Central memory CD4-positive, alpha-beta T cell (primary cell): ENCODE results near the gene ZNF638.

Source experiments
- DNase-seq: peaks from one replicate; pipeline ENCODE4 v3.0.0; 2022

ZNF638 gene

DNA sequence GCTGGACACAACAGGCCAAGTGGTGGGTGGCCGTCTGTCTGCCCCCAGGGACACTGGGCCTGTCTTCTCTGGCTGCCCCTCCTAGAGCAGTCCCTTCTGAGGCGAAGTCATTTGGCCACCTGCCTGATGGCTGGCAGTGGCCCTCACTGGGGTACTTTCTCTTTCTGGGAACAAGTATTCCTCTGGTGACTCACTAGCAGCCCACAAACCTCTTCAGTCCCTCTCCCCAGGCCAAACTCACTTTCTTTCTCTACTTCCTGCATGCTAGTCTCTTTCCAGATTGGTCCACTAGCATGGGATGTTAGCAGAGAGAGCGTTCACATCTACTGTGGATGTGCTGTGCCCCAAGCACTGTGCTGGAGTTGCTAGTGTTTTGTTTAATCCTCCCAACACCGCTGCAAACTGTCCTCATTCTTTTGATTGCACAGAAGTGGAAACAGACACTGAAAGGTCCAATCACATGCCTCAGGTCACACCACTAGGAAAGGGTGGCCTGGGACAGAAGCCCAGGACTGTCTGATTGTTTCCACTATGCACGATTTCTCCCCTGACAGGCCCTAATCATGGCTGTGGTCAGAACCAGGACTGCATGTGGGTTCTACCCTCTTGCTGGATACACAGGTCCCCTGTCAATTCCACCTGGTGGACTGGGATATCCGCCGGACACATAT, 127.0 kb downstream of the ZNF638 start:
- DNase-seq, result no peak

DNA sequence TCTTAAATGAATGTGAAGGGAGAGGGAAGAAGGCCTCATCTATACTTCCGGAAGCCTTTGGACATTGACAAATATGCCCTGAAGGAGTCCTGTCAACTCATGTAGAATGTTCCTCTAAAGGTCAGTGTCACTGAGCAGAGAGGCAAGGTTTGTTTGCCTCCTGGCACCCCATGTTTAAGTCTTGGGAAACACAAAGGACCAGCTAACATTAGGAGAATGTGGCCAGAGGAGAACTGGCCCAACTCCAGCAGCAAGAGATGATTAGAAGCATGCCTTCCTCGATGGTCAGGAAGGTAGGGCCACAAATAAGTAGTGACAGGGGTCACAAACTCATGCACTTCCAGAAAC, 127.5 kb downstream of the ZNF638 start:
- no peak for DNase-seq

DNA sequence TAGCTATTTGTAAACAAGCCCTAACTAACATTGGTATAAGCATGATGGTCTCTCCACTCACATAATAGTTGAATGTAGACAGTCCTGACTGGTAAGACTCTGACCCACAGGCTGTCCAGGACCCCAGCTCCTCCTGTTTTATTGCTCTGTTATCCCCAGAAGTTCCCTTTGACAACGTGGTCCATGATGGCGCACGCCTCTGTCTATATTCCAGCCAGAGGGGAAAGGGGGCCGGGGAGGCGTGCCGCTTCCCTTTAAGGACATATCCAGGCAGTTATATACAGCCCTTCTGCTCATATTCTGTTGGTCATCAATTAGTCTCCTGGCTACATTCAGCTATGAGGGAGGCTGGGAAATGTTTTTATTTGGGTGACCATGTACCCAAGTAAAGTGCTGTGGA, 128.5 kb downstream of the ZNF638 start:
- no peak for DNase-seq

DNA sequence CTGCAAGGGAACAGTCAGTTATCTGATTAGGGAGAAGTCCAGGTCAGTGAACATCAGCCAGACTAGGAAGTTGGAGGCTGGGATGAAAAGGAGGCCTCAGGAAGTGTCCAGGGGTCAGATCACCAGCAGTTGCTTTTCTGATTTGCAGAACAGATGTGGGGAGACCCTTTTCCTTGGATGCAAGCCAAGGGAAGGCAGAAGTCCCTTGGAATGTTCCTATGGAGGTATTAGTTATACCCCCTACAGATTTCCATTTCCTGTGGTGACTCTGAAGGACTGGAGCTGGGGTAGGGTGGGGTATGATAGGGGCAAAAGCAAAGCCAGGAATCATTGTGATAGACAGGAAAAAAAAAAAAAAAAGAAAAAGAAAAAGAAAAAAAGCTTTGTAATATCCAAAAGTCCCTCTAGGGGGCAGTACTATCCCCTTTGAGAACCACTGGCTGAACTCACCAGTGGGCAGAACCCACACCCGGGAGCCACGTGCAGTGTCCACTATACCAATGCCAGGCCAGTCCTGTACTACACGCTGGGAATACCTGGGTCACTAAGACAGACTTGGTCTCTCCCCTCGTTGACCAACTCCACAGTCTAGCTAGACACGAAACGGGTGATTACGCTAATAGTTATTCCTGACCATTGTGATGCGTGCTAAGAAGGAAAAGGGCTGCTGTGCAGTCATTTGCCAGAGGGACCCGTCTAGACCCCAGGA, 129.2 kb downstream of the ZNF638 start:
- no peak for DNase-seq

DNA sequence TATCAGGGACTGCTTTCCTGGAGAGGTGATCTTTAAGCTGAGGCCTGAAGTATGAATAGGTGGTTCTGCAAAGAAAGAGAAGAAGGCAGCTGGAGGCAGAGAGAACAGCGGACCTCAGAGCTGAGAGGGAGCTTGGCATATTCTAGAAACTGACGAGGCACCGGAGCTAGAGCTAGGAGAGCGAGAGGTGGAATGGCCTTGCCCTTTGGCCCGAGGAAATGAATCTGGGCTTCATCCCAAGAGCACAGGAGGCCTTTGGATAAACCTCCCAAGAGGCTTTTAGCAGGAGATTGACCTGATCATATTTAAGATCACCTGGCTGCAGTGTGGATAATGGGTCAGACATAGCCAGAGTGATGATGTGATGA, 129.7 kb downstream of the ZNF638 start:
- no peak for DNase-seq

DNA sequence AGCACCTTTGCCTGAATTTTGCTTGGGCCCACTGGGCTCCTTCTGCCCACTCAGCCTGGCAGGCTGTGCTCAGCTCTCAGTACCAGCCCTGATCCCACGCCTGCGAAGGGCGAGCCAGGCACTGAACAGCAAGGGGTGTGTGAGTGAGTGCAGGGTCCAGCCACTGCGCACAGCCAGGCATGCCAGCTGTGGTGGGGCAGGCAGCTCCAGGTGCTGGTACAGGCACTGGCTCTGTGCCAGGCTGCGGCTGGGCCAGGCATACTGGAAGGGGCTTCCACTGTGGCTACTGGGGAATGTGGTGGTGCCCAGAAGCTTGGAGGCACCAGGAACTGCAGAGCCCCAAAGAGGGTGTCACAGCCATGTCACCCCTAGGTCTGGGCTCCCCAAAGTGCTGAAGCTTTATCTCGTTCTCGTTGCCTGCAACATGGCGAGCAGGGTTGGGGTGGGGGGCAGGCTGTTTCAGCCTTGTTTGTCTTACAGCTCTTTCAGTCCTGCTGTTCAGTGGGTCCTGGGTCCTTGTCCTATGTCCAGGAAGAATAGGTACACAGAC, 130.5 kb downstream of the ZNF638 start:
- no peak for DNase-seq

DNA sequence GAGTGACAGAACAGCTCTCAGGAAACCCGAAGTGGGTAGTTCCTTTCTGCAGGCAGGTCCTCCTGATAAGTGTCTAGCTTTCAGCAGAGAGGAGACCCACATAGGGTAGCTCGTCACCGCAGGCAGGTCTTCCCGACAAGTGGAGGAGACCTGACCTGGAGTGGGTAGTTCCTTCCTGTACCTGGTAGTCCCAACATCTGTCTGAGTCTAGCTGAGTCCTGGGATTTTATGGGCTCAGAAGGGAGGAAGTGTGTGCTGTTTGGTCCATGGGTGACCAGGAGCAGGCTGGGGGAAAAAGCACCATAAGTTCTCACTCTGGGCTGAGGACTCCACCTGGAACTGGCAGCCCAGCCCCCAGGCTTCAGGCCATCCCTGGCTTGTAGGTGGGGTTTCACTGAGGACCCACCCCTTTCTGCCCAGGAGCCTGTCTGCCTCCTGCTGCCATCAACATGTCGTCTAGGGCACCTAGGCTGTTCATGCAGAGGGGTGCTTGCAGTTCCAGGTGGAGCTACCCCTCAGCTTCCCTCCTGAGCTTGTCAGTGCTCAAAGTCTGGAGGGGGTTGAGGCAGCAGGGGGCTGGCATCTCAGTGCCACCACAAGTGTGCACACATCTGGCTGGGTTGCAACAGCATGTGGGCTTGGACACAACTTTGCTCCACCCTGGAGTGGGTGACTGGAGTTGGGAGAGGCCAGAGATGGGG, 131.2 kb downstream of the ZNF638 start:
- no peak for DNase-seq

DNA sequence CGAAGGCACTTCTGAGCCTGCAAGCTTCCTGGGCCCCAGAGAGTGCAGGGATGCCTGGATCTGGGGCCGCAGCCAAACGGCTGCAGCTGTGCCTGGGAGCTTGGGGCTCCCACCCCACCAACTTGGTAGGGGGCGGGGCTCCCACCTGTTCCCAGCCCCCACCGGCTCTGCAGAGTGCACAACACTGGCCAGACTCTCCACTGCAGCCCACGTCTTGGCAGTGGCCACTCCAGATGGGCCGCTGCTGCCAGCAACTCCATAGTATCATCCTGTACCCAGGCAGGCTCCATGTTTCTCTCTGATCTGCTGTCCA, 131.7 kb downstream of the ZNF638 start:
- no peak for DNase-seq

DNA sequence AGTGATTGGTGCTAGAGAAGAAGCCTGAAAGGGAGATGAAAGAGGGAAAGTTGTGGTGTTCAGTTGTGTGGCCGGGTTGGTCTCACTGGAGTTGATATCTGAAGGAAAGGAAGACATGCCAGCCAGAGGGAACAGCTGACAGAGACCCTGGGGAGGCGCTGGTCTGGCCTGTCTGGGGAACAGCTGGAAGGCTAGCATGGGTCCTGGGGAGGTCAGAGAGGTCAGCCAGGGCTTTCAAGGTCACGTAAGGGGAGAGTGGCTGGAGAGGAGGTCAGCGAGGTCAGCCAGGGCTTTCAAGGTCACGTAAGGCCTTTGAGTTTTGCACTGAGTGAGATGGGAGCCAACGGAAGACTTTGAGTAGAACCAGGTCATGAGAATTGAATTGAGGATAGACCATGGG, 132.8 kb downstream of the ZNF638 start:
- DNase-seq, result no peak

DNA sequence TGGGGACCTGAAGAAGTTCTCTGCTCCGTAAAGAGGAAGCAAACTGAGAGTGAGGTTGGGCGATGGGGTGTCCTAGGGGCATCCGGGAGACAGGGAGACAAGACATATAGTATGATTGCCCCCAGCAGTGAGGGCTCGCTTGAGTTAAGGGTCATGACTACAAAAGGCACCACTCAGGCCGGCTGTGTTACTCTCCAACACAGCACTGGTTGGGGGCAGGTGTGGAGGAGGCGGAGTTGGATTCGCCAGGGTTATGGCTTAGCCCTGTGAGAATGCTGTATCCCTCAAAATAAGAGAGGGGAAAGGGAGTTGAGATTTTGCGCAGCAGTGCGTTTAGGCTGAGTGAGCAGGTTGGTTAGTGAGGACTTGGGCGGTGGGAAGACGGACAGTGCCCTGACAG, 133.8 kb downstream of the ZNF638 start:
- no peak for DNase-seq

DNA sequence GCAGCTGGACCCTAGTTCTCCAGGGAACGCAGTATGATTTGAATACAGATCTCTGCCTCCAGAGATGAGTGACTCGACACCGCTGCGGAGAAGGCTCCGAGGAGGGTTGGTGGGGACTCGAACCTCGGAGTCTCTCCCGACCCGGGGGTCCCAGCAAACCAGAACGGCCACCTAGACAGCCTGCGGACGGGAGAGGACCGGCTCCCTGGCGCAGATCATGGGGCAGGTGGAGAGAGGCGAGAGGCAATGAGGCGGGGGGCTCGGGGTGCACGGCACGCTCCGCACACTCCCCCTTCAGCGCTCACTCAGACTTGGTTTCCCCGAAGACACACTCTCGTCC, 134.3 kb downstream of the ZNF638 start:
- no peak for DNase-seq

DNA sequence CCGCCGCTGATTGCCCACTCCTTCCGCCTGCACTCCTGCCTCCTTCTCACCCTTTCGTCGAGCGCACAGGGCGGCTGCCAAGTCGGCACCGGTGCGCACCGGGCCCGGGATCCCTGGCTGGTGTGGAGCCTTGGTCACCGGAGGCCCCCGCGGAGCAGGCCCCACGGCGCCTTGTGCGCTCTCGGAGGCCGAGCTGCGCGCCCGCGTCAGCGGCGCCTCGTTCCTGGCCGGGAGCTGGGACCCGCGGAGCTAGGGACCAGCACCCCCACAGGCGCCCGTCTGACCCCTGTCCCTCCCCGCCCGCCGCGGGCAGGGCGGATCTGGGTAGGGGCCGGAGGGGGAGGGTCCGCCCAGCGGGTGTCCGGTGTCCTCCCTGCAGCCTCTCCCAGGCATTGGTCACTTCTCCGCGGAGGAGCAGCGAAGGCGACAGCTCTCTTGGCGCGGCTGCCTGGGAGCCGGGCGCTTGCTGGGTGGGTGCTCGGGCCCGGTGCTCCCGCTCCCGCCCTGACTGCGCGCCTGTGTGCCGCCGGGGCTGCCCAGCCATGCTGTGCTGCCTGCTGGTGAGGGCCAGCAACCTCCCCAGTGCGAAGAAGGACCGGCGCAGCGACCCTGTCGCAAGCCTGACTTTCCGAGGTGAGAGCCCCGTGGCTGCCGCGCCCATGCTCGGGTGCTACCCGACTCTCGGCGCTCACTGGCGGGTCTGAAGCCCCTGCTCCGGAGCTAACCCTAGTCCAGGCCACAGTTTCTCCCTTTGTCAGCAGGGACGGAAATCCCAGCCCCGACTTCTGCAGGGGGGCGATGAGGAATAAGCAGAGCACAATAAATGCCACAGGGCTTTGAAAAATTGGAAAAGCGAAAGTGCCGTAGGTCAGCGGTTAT, 135.0 kb downstream of the ZNF638 start:
- no peak for DNase-seq

DNA sequence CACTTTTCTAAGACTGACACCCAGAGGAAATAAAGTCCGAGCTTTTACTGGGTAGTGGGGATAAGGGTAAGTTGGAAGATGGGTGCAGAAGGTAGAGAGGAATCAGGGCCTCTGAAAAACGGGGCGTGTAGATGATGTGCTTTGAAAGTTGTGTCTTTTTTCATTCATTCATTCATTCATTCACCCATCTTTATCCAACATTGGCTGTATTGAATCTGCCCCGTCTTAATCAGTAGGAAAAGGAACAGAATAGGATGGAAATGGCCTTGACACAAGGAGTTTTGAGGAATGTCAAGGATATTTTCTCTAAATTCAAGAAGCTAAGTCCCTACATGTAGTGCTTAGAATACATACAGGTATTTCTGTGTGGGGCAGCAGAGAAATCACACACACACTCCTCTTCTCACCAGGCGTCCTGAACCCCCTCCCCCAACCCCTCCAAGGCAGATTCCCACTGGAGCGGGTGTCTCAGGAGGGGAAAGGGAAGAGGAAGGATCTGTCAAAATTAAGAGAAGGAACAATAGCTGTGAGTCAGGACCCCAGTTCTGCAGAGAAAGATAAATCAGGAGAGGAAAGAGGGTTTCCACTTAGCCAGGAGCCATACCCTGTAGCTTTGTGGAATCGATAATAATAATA, 135.7 kb downstream of the ZNF638 start:
- no peak for DNase-seq

DNA sequence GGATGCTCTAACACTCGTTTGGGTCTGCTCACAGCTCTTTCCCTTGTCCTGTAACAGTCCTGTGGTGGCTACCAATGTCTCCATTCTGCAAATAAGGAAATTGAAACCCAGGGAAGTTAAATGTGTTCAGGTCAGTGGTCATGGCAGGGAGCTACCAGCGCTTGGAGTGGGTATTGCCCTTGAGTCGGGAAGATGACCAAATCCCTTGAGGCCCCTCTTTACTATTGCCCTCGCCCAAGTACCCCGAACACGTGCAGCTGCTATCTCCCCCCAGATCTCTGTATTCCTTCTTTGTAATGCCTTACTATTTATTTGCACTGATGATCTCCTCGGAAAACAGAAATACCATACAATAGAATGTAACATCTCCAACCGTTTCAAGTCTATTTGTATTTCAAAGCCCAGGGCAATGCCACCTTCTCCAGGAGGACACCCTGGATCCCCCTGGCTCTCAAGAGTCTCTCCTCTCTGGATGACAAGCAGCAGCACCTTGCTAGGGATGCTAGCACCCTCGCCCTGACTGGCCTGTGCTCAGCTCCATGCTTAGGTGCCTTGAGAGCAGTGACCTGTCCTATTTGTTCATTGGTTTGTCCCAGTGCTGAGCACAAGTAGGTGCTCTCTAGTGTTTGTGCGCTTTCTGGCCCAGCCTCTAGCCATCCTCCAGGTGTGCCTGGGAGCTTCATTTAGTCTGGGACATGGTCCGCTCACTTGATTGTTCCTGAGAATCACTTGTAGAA, 136.9 kb downstream of the ZNF638 start:
- no peak for DNase-seq

DNA sequence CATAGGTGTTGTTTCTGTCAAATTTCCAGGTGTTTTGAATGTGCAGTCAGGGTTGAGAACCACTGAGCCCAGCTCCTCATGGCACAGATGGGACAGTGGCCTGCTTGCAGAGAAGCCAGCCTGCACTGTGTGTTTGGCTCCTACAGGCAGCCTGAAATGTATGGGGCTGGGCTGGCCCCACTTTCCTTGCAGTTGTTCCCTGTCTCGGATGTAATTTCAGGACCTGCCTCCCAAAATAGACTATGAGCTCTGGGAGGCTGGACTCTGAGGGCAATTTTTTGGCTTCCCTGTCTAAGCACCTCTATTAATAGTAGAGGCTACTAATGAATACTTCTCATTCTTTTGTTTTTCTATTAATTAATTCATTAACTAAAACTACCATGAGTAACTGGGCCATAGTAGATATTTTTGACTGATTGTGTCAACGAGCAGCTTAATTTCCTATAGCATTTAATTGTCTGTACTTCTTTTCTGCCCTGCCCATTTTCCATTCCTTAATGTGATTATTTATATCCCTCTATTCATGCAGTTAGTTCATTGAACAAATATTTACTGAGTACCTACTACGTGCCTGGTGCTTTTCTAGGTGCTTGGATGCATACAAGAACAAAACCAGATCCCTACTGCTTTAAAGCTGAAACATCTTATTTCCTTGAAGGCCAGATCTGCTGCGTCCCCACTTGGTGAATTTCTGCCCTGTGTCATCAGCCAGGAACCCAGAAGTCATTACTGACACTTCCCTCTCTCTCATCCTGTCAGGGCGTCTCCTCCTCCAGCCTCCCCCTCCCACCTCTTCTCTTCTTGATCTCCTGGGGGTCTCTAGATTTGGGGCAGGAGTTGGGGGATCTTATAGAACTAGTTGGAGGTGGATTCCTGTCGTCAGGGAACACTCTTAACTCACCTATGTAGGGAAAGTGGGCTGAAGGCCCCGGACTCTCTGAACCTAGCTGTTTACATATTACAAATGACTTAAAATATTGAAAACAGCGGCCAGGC, 138.1 kb downstream of the ZNF638 start:
- DNase-seq, result no peak

DNA sequence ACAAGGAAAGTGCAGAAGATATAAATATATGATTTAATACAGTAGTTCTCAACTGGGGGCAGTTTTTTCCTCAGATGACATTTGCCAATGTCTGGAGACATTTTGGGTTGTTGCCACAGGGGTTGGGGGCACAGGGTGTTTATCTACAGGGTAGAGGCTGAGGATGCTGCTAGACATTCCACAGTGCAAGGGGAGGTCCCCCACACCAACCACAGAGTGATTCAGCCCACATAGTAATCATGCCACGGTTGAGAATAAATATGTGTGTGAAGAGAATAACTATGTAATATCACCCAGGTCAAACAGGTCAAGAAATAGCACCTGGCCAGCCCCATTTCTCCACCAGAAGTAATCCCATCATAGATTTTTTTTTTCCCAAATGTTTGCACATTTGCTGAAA, 139.7 kb downstream of the ZNF638 start:
- no peak for DNase-seq

DNA sequence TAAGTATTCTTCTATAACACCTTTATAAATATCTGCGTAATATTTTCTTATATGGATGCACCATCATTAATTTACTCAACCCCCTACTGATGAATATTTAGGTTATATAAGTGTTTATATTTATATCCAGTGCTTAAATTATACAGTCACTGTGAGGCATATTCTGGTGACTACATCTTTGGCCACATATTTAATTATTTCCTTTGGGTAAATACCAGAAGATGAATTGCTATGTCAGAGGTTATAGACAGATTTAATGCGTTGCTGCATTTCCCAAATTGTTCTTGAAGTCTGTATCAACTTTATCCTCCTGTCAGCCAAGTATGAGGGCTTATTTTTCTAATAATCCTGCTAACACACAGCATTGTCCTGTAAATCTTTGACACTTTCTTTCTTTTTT, 140.4 kb downstream of the ZNF638 start:
- no peak for DNase-seq

DNA sequence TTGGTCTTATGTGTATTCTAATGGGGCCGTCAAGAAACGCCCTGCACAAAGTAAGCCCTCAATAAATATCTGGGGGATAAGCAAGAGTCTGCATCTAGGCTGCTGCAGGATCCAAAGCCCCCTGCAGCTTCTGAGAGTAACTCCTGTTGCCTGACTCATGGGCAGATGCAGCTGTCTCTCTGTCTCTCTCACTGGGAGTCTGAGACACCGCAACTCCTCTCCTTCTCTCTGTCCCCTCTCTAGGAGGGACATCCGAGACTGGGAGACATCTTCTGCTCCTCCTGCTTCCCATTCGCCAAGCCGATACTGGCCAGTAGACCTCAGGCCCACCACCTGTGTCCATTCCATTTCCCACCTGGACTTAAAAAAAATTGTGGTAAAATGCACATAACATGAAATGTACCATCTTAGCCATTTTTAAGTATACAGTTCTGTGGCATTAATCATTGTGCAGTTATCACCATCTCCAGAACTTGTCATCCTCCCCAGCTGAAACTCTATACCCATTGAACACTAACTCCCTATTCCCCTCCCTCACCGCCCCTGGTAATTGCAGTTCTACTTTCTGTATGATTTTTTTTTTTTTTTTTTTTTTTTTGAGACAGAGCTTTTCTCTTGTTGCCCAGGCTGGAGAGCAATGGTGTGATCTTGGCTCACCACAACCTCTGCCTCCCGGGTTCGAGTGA, 141.9 kb downstream of the ZNF638 start:
- no peak for DNase-seq

DNA sequence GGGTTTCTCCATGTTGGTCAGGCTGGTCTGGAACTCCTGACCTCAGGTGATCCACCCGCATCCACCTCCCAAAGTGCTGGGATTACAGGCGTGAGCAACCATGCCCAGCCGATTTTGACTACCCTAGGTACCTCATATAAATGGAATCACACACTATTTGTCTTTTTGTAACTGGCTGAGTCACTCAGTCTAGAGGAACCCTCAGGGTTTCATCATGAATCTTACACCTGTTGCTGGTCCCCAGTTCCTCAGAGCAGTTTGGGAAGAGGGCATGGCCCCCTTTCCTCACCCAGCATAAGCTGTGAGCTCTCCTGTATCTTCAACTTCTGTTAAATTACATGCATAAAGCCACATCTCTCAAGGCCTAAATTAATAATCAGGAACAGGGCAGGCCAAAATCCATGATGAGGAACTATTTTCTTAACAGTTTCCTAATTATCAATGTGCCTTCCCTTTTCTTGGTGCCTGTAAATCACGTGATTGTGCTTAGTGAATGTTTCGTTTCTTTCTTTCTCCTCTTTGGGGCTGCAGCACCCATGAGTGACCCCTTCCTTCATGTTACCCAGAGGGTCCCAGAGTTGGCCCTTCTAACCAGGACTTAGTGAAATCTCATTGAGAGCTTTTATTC, 142.6 kb downstream of the ZNF638 start:
- DNase-seq, result no peak
